Liver (tissue), 9 donors: ENCODE measurements around the gene RNU6-1. TPM values are rescaled to one million over a fixed set of nuclear protein-coding genes. Genes with fewer than 3 reads are reported as not detected.
A peak's percentile ranks its signal among the peaks of the same experiment; 100 is the strongest.

Experiments
- DNase-seq: peaks from one replicate; pipeline ENCODE4 v3.0.0-alpha.2; 2017; ENCODE audit warnings: low spot score
- H3K27ac ChIP-seq, 2 donors: one replicate each; pipeline ENCODE4 v1.7.0; 2013; ENCODE audit warnings: inconsistent platforms in 2 of 2, low read length in 2 of 2, control low read depth in 1 of 2, low read depth in 1 of 2, mild to moderate bottlenecking in 1 of 2
- H3K27me3 ChIP-seq, 4 donors: one replicate each; pipeline versions ENCODE4 v1.6.1 to v1.7.0; 2013; ENCODE audit warnings: low read length in 3 of 4, inconsistent platforms in 1 of 4, mild to moderate bottlenecking in 1 of 4, moderate library complexity in 1 of 4; ENCODE audit not compliant: control insufficient read depth in 4 of 4, insufficient read depth in 4 of 4
- H3K36me3 ChIP-seq, 4 donors: one replicate each; pipeline versions ENCODE4 v1.6.1 to v1.7.0; 2013; ENCODE audit warnings: low read length in 3 of 4, mild to moderate bottlenecking in 3 of 4, low read depth in 1 of 4, moderate library complexity in 1 of 4; ENCODE audit not compliant: control insufficient read depth in 4 of 4, insufficient read depth in 3 of 4
- H3K4me1 ChIP-seq, 4 donors: one replicate each; pipeline versions ENCODE4 v1.6.1 to v1.7.0; 2013; ENCODE audit warnings: low read length in 3 of 4, mild to moderate bottlenecking in 3 of 4, moderate library complexity in 1 of 4; ENCODE audit not compliant: control insufficient read depth in 4 of 4, insufficient read depth in 4 of 4
- H3K4me3 ChIP-seq, 3 donors: one replicate each; pipeline versions ENCODE4 v1.6.1 to v1.7.0; 2013; ENCODE audit warnings: low read length in 3 of 3, control low read depth in 1 of 3, low read depth in 1 of 3, mild to moderate bottlenecking in 1 of 3
- H3K9ac ChIP-seq, 2 donors: one replicate each; pipeline ENCODE4 v1.7.0; 2013; ENCODE audit warnings: low read length in 2 of 2, mild to moderate bottlenecking in 2 of 2, moderate library complexity in 2 of 2, control low read depth in 1 of 2, low read depth in 1 of 2
- H3K9me3 ChIP-seq, 4 donors: one replicate each; pipeline versions ENCODE4 v1.6.1 to v1.7.0; 2013; ENCODE audit warnings: low read length in 3 of 4; ENCODE audit not compliant: control insufficient read depth in 4 of 4
- ATF3 ChIP-seq: IDR thresholded peaks from 2 replicates; pipeline ENCODE4 v1.6.1; 2016; ENCODE audit warnings: antibody characterized with exemption
- CTCF ChIP-seq: fragments of 150-350 bp; IDR thresholded peaks from 2 replicates; pipeline ENCODE4 v1.5.1; 2017; ENCODE audit warnings: improper control_type of control experiment, low read depth, low read length; ENCODE audit not compliant: missing input control
- EGR1 ChIP-seq, 2 donors: IDR thresholded peaks; 2 replicates each; pipeline ENCODE4 v1.6.1; 2016 to 2018; ENCODE audit warnings: antibody characterized with exemption in 2 of 2, low read depth in 2 of 2
- FOXA1 ChIP-seq: IDR thresholded peaks from 2 replicates; pipeline ENCODE4 v1.6.1; 2016; ENCODE audit warnings: antibody characterized with exemption
- FOXA2 ChIP-seq: IDR thresholded peaks from 2 replicates; pipeline ENCODE4 v1.6.1; 2016; ENCODE audit warnings: antibody characterized with exemption
- GABPA ChIP-seq, 2 donors: IDR thresholded peaks in 1 of 2; conservative IDR thresholded peaks in 1 of 2; 2 replicates each; pipeline ENCODE4 v1.6.1; 2016; ENCODE audit warnings: antibody characterized with exemption in 2 of 2, mild to moderate bottlenecking in 1 of 2, moderate library complexity in 1 of 2
- HNF4A ChIP-seq, 2 donors: conservative IDR thresholded peaks; 2 replicates each; pipeline ENCODE4 v1.6.1; 2016; ENCODE audit warnings: antibody characterized with exemption in 2 of 2, mild to moderate bottlenecking in 2 of 2
- HNF4G ChIP-seq: IDR thresholded peaks from 2 replicates; pipeline ENCODE4 v1.6.1; 2016; ENCODE audit warnings: antibody characterized with exemption
- JUND ChIP-seq, 2 donors: IDR thresholded peaks; 2 replicates each; pipeline ENCODE4 v1.6.1; 2016; ENCODE audit warnings: antibody characterized with exemption in 2 of 2
- MAX ChIP-seq: IDR thresholded peaks from 2 replicates; pipeline ENCODE4 v1.6.1; 2016; ENCODE audit warnings: antibody characterized with exemption
- NR2F2 ChIP-seq: IDR thresholded peaks from 2 replicates; pipeline ENCODE4 v1.6.1; 2016; ENCODE audit warnings: antibody characterized with exemption
- RAD21 ChIP-seq, 2 donors: IDR thresholded peaks; 2 replicates each; pipeline ENCODE4 v1.6.1; 2016; ENCODE audit warnings: antibody characterized with exemption in 2 of 2, mild to moderate bottlenecking in 2 of 2
- REST ChIP-seq: IDR thresholded peaks from 2 replicates; pipeline ENCODE4 v1.6.1; 2016; ENCODE audit warnings: antibody characterized with exemption, mild to moderate bottlenecking
- RXRA ChIP-seq, 2 donors: IDR thresholded peaks; 2 replicates each; pipeline ENCODE4 v1.6.1; 2017 to 2018; ENCODE audit warnings: antibody characterized with exemption in 2 of 2, mild to moderate bottlenecking in 1 of 2
- SP1 ChIP-seq: IDR thresholded peaks from 2 replicates; pipeline ENCODE4 v1.6.1; 2018; ENCODE audit warnings: antibody characterized with exemption, mild to moderate bottlenecking
- TAF1 ChIP-seq: conservative IDR thresholded peaks from 2 replicates; pipeline ENCODE4 v1.6.1; 2016; ENCODE audit warnings: antibody characterized with exemption, mild to moderate bottlenecking
- YY1 ChIP-seq: IDR thresholded peaks from 2 replicates; pipeline ENCODE4 v1.6.1; 2016; ENCODE audit warnings: antibody characterized with exemption, mild to moderate bottlenecking
- ZBTB33 ChIP-seq: IDR thresholded peaks from 2 replicates; pipeline ENCODE4 v1.6.1; 2016; ENCODE audit warnings: antibody characterized with exemption
- WGBS: extraction: QIAGEN DNeasy Blood & Tissue Kit; methylation state at CpG from one replicate; pipeline ENCODE4 v1.1.7; 2013; 5-methylcytosine and 5-hydroxymethylcytosine counted together
- polyA plus RNA-seq, 2 donors: library from polyadenylated mRNA; stranded (reverse) in 1 of 2; unstranded in 1 of 2; fragments of 200-250 nt in 1 of 2; fragments of >200 nt in 1 of 2; fragmentation: Nextera tagmentation in 1 of 2; extraction: Ambion mirVana in 1 of 2; gene quantifications; one replicate each; pipeline versions ENCODE4 v1.2.1 to v1.2.3, GENCODE V29; 2013 to 2015
- total RNA-seq, 2 donors: library from RNA; depleted of rRNA; stranded (reverse); fragments of >200 nt; gene quantifications; one replicate each; pipeline ENCODE4 v1.2.3, GENCODE V29; 2014
- donor health status: healthy.
- donor health status: healthy.
- donor health status: healthy.
- donor health status: healthy.
- donor health status: healthy.

Gene RNU6-1
- total and polyA plus RNA-seq, 4 donors, result not detected

GRCh38 chr15:67822537-67823313 lies 17.1 kb downstream of the RNU6-1 start:
- Histone ChIP-seq H3K9ac (no peak overlapping the region), H3K4me1 (peaks cover 15 to 72% (median 26%) of the 10 kb centered on the region in 4 donors), H3K27me3 (peaks cover 26 to 30% (median 29%) of the 10 kb centered on the region in 4 donors), H3K27ac (no peak overlapping the region), H3K9me3 (peaks cover 0 to 3% (median 0%) of the 10 kb centered on the region in 4 donors), H3K4me3 (peak overlapping the region in 1 of 3 donors; percentile 38), H3K36me3 (no peaks in the 10 kb centered on the region)
- no peak for TF ChIP-seq FOXA1
- no peak for TF ChIP-seq SP1
- no peak for TF ChIP-seq HNF4G
- no peak for TF ChIP-seq REST
- TF ChIP-seq MAX, result no peak
- no peak for TF ChIP-seq NR2F2
- TF ChIP-seq TAF1, result no peak
- TF ChIP-seq RXRA (IDR thresholded peaks at IDR 0.05), result no peak
- TF ChIP-seq GABPA (IDR thresholded peaks at IDR 0.05 in 1 of 2, conservative IDR thresholded peaks at IDR 0.05 in 1 of 2), result no peak
- no peak for TF ChIP-seq FOXA2
- no peak for TF ChIP-seq RAD21 (IDR thresholded peaks at IDR 0.05)
- no peak for TF ChIP-seq ZBTB33
- TF ChIP-seq YY1, result no peak
- no peak for TF ChIP-seq CTCF
- TF ChIP-seq EGR1 (IDR thresholded peaks at IDR 0.05; ENCODE audit: low read depth in 2 of 2), result no peak
- TF ChIP-seq ATF3, result no peak
- TF ChIP-seq JUND (IDR thresholded peaks at IDR 0.05), result no peak
- TF ChIP-seq HNF4A (conservative IDR thresholded peaks at IDR 0.05), result no peak
- 5% methylated on average over 46 of the region's 46 CpGs for WGBS
- DNase-seq, result no peak
